B cell (primary cell): ENCODE measurements around the gene TMOD4. TPM values are rescaled to one million over a fixed set of nuclear protein-coding genes. Genes with fewer than 3 reads are reported as not detected.
"Not testable (repeated sequence)": the region's sequence is repeated elsewhere in the genome, so short reads cannot be mapped to it uniquely, and the experiment has no call there.

ENCODE experiments used
- ATAC-seq: fragments of 200-7000 bp; cut with Tn5 transposase; one replicate; pipeline ENCODE4 v1.10.0; 2021; ENCODE audit warnings: low read depth, mild to moderate bottlenecking, moderate number of reproducible peaks, moderate library complexity
- CTCF ChIA-PET: fragments of 350-600 bp; sonication (Branson Sonifier 250); formaldehyde crosslinking; loops from one replicate; lab custom pipeline; 2021; ENCODE audit warnings: antibody characterized with exemption, inconsistent platforms; lab: Charles Lee
- POLR2A ChIA-PET: fragments of 350-600 bp; sonication (Branson Sonifier 250); formaldehyde crosslinking; loops from one replicate; lab custom pipeline; 2021; ENCODE audit warnings: antibody characterized with exemption; lab: Charles Lee
- DNase-seq: peaks from one replicate; pipeline ENCODE4 v3.0.0; 2013
- H2AFZ ChIP-seq: 2 replicates; pipeline ENCODE4 v1.6.1; 2012; ENCODE audit warnings: mild to moderate bottlenecking, low read depth, low read length; ENCODE audit not compliant: insufficient read depth, poor library complexity, severe bottlenecking
- H3K27ac ChIP-seq, 2 donors: 1 replicate in 1 of 2; 2 replicates in 1 of 2; pipeline ENCODE4 v1.5.1; 2012 to 2013; ENCODE audit warnings: low read length in 2 of 2, mild to moderate bottlenecking in 2 of 2, moderate library complexity in 1 of 2
- H3K27me3 ChIP-seq, 4 experiments: fragments of 200-600 bp in 1 of 4; sonication (generic) in 1 of 4; replicated peaks in 1 of 4; 1 replicate in 2 of 4; 2 replicates in 2 of 4; pipeline versions ENCODE4 v1.6.1 to v1.7.0; 2013 to 2016; ENCODE audit warnings: low read length in 3 of 4, mild to moderate bottlenecking in 2 of 4, mixed read lengths in 1 of 4, moderate library complexity in 1 of 4; ENCODE audit not compliant: insufficient read depth in 4 of 4, control insufficient read depth in 3 of 4; ENCODE audit errors: control extremely low read depth in 1 of 4
- H3K36me3 ChIP-seq, 2 experiments: replicated peaks in 1 of 2; 1 replicate in 1 of 2; 2 replicates in 1 of 2; pipeline versions ENCODE4 v1.6.1 to v1.7.1; 2013; ENCODE audit warnings: low read length in 1 of 2; ENCODE audit not compliant: insufficient read depth in 2 of 2, control insufficient read depth in 1 of 2; ENCODE audit errors: control extremely low read depth in 1 of 2, extremely low read depth in 1 of 2
- H3K4me1 ChIP-seq, 2 donors: fragments of 200-600 bp in 1 of 2; sonication (generic) in 1 of 2; 1 replicate in 1 of 2; 2 replicates in 1 of 2; pipeline versions ENCODE4 v1.5.1 to v1.6.1; 2013 to 2017; ENCODE audit warnings: low read length in 2 of 2; ENCODE audit not compliant: control insufficient read depth in 2 of 2, insufficient read depth in 2 of 2
- H3K4me2 ChIP-seq: replicated peaks from 2 replicates; pipeline ENCODE3; 2012; ENCODE audit warnings: mild to moderate bottlenecking, low read depth, low read length; ENCODE audit not compliant: poor library complexity, severe bottlenecking
- H3K4me3 ChIP-seq, 5 experiments: fragments of 200-600 bp in 1 of 5; sonication (generic) in 1 of 5; 1 replicate in 3 of 5; 2 replicates in 2 of 5; pipeline versions ENCODE4 v1.5.1 to v1.7.0; 2011 to 2016; ENCODE audit warnings: low read length in 4 of 5, mild to moderate bottlenecking in 4 of 5, low read depth in 2 of 5, control low read depth in 1 of 5, moderate library complexity in 1 of 5; ENCODE audit not compliant: insufficient read depth in 1 of 5; ENCODE audit errors: control extremely low read depth in 1 of 5, extremely low read depth in 1 of 5
- H3K79me2 ChIP-seq: fragments of 200-600 bp; sonication (generic); one replicate; pipeline ENCODE4 v1.6.0; 2016; ENCODE audit warnings: low read length; ENCODE audit not compliant: control insufficient read depth, insufficient read depth
- H3K9ac ChIP-seq: fragments of 200-600 bp; sonication (generic); 2 replicates; pipeline ENCODE4 v1.6.1; 2017; ENCODE audit warnings: mild to moderate bottlenecking, low read length, moderate library complexity
- H3K9me3 ChIP-seq, 3 donors: one replicate each; pipeline versions ENCODE4 v1.6.1 to v1.7.1; 2013; ENCODE audit warnings: low read length in 2 of 3; ENCODE audit not compliant: control insufficient read depth in 2 of 3, insufficient read depth in 1 of 3; ENCODE audit errors: control extremely low read depth in 1 of 3
- H4K20me1 ChIP-seq: 2 replicates; pipeline ENCODE4 v1.6.0; 2012; ENCODE audit warnings: mild to moderate bottlenecking, low read length; ENCODE audit not compliant: insufficient read depth, control insufficient read depth, poor library complexity, severe bottlenecking
- H3K27ac Mint-ChIP-seq: one replicate; pipeline ENCODE4 v1.8.0; 2021; ENCODE audit warnings: mixed read lengths
- H3K27me3 Mint-ChIP-seq: one replicate; pipeline ENCODE4 v1.8.0; 2021; ENCODE audit warnings: mixed read lengths
- H3K4me1 Mint-ChIP-seq: one replicate; pipeline ENCODE4 v1.8.0; 2021; ENCODE audit warnings: mixed read lengths
- H3K4me3 Mint-ChIP-seq: one replicate; pipeline ENCODE4 v1.8.0; 2021; ENCODE audit warnings: mixed read lengths
- H3K9me3 Mint-ChIP-seq: one replicate; pipeline ENCODE4 v1.8.0; 2022; ENCODE audit warnings: mixed read lengths; ENCODE audit not compliant: insufficient read depth
- EZH2 ChIP-seq: IDR thresholded peaks from 2 replicates; pipeline ENCODE4 v1.6.1; 2012; ENCODE audit warnings: borderline replicate concordance, low read depth, mild to moderate bottlenecking, moderate library complexity, low read length; ENCODE audit not compliant: insufficient read depth, poor library complexity, severe bottlenecking
- WGBS: methylation state at CpG from one replicate; pipeline ENCODE4 v1.1.5; 2013; ENCODE audit warnings: missing lambda C conversion rate; ENCODE audit not compliant: insufficient coverage; 5-methylcytosine and 5-hydroxymethylcytosine counted together
- intact Hi-C: fragments of 100-400 bp; cut with micrococcal nuclease; formaldehyde crosslinking; loops from one replicate; pipeline ENCODE4 v1.10.0; 2022
- polyA plus RNA-seq: library from polyadenylated mRNA; depleted of rRNA; stranded (reverse); fragments of >200 nt; gene quantifications from 2 replicates; pipeline ENCODE4 v1.2.3, GENCODE V29; 2012
- total RNA-seq, 2 donors: library from RNA; stranded (reverse); fragments of 120-200 nt in 1 of 2; gene quantifications; 1 replicate in 1 of 2; 2 replicates in 1 of 2; pipeline versions ENCODE4 v1.2.3 to v1.2.4, GENCODE V29; 2013 to 2022
- TF ChIP-seq, protein P1 (sequence below): fragments of 200-600 bp; IDR thresholded peaks from one replicate; pipeline ENCODE4 v1.8.0; 2022; ENCODE audit warnings: antibody characterized with exemption, mild to moderate bottlenecking

The TMOD4 gene
- total and polyA plus RNA-seq, 2 donors (not counting 1 experiment from before 2014, with no cell fraction given), result 1.7 to 3.5 TPM

DNA sequence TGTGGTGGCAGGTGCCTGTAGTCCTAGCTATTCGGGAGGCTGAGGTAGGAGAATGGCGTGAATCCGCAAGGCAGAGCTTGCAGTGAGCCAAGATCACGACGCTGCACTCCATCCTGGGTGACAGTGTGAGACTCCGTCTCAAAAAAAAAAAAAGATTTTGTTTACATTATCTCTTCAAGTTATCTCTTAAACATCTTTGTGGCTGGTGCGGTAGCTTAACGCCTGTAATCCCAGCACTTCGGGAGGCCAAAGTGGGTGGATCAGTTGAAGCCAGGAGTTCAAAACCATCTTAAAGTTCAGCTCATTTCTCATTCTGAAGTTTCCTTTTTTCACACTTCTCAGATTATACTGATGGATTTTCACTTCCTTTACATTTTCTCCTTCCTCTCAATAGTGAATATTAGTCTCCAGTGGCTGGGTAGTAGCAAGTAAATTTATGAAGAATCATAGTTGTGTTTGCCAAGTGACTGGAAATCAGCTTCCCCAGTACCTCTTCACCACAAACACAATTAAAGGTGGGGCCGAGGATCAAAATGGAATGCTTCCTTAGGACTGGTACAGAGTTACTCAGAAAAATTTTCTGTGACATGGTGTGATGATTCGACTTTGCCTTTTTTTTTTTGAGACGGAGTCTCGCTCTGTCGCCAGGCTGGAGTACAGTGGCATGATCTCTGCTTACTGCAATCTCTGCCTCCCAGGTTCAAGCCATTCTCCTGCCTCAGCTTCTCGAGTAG lies 36.4 kb upstream of the TMOD4 start:
- no peak overlapping the region for H3K4me3 ChIP-seq
- TF ChIP-seq, protein P1, sequence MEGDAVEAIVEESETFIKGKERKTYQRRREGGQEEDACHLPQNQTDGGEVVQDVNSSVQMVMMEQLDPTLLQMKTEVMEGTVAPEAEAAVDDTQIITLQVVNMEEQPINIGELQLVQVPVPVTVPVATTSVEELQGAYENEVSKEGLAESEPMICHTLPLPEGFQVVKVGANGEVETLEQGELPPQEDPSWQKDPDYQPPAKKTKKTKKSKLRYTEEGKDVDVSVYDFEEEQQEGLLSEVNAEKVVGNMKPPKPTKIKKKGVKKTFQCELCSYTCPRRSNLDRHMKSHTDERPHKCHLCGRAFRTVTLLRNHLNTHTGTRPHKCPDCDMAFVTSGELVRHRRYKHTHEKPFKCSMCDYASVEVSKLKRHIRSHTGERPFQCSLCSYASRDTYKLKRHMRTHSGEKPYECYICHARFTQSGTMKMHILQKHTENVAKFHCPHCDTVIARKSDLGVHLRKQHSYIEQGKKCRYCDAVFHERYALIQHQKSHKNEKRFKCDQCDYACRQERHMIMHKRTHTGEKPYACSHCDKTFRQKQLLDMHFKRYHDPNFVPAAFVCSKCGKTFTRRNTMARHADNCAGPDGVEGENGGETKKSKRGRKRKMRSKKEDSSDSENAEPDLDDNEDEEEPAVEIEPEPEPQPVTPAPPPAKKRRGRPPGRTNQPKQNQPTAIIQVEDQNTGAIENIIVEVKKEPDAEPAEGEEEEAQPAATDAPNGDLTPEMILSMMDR, result no peak
- no peak for TF ChIP-seq EZH2
- H3K27ac ChIP-seq, result no peak overlapping the region
- H3K9me3 ChIP-seq, result no peaks in the 10 kb centered on the region
- H3K4me1 ChIP-seq, result no peaks in the 10 kb centered on the region
- no peaks in the 10 kb centered on the region for H3K9me3 Mint-ChIP-seq
- intact Hi-C loops, result no loop called here
- no peaks in the 10 kb centered on the region for H3K27me3 Mint-ChIP-seq
- 100% methylated on average over 5 of the region's 15 CpGs for WGBS
- POLR2A ChIA-PET, result interaction anchor here (0.6 kb wide), 1 partner anchor 42 kb away, joined by 3 read pairs; the partner anchor contains the start of gene PSMD4
- H3K9ac ChIP-seq, result no peak overlapping the region
- H3K36me3 ChIP-seq, result peaks cover 2 to 34% of the 10 kb centered on the region in 2 experiments
- no peak overlapping the region for H3K27ac Mint-ChIP-seq
- DNase-seq, result no peak
- no peak overlapping the region for H2AFZ ChIP-seq
- H3K4me1 Mint-ChIP-seq, result peaks cover 16% of the 10 kb centered on the region
- CTCF ChIA-PET, result interaction anchor here (1.4 kb wide), 1 partner anchor 113 kb away, joined by 3 read pairs; no protein-coding TSS in a partner anchor
- H3K79me2 ChIP-seq, result peaks cover 94% of the 10 kb centered on the region
- H3K4me2 ChIP-seq, result no peak overlapping the region
- H4K20me1 ChIP-seq, result peaks cover 7% of the 10 kb centered on the region
- no peaks in the 10 kb centered on the region for H3K27me3 ChIP-seq
- no peak overlapping the region for H3K4me3 Mint-ChIP-seq
- ATAC-seq, result no peak

DNA sequence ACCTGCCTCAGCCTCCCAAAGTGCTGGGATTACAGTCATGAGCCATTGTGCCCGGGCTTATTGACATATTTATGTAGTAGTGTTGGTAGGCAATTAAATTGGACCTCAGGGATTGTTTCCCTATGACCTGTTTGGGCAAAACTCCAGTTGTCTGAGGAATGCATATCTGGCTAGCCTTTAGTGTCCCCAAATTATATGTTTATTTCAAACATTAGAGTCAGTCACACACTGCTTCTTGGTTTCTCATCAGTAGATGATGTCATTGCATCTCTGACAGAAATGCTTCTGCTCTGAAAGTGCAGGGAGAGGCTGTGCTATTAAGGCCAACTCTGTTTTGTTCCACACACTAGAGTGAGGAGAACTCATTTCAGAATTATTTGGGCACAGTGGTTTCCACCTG lies 35.0 kb upstream of the TMOD4 start:
- peaks cover 11% of the 10 kb centered on the region for H4K20me1 ChIP-seq
- Mint-ChIP-seq H3K27ac (no peak overlapping the region), H3K9me3 (no peaks in the 10 kb centered on the region), H3K4me3 (no peak overlapping the region), H3K27me3 (no peaks in the 10 kb centered on the region), H3K4me1 (peaks cover 15% of the 10 kb centered on the region)
- no peak overlapping the region for H3K4me3 ChIP-seq
- H3K4me1 ChIP-seq, result no peaks in the 10 kb centered on the region
- H3K9me3 ChIP-seq, result no peaks in the 10 kb centered on the region
- DNase-seq, result no peak
- H3K27me3 ChIP-seq, result no peaks in the 10 kb centered on the region
- H3K79me2 ChIP-seq, result peaks cover 94% of the 10 kb centered on the region
- no peak overlapping the region for H3K4me2 ChIP-seq
- no peak overlapping the region for H2AFZ ChIP-seq
- H3K9ac ChIP-seq, result no peak overlapping the region
- no peak for ATAC-seq
- intact Hi-C loops, result no loop called here
- ChIA-PET CTCF (no interaction called here), POLR2A (interaction anchor here (0.7 kb wide), 1 partner anchor 108 kb away, joined by 5 read pairs; no protein-coding TSS in a partner anchor)
- H3K27ac ChIP-seq, result no peak overlapping the region
- WGBS, result no CpG with 5 or more reads among the region's 1 CpG
- H3K36me3 ChIP-seq, result peaks cover 2 to 35% of the 10 kb centered on the region in 2 experiments
- TF ChIP-seq, protein P1, result no peak
- TF ChIP-seq EZH2, result no peak

DNA sequence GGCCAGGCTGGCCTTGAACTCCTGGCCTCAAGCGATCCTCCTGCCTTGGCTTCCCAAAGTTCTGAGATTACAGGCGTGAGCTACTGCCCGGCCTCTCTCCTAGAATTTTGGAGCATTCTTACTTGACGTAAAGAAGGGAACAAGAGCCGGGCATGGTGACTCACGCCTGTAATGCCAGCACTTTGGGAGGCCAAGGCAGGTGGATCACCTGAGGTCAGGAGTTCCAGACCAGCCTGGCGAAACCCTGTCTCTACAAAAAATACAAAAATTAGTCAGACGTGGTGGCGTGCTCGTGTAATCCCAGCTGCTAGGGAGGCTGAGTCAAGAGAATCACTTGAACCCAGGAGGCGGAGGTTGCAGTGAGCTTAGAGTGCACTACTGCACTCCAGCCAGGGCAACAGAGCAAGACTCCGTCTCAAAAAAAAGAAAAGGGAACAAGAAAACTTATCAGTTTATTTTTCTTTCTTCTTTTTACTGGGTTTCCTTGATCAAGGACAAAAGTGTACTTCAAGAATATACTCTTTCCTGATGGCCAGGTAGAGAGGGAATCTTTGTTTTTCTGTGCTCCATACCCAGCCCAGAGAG lies 29.7 kb upstream of the TMOD4 start:
- ATAC-seq, H3K9me3 ChIP-seq, H3K27me3 Mint-ChIP-seq, H3K27ac ChIP-seq, H3K4me3 ChIP-seq, H3K4me1 ChIP-seq, H3K27ac Mint-ChIP-seq, intact Hi-C loops, H3K4me2 ChIP-seq, CTCF ChIA-PET, H2AFZ ChIP-seq, H3K27me3 ChIP-seq, H3K9me3 Mint-ChIP-seq, H3K4me3 Mint-ChIP-seq, POLR2A ChIA-PET, H3K9ac ChIP-seq, DNase-seq: not testable (repeated sequence)
- Histone ChIP-seq H4K20me1 (peaks cover 18% of the 10 kb centered on the region), H3K36me3 (peaks cover 3 to 25% of the 10 kb centered on the region in 2 experiments), H3K79me2 (peaks cover 95% of the 10 kb centered on the region)
- H3K4me1 Mint-ChIP-seq, result peaks cover 25% of the 10 kb centered on the region
- 96% methylated on average over 12 of the region's 12 CpGs for WGBS
